Breast epithelium (tissue), 4 donors: ENCODE results near the gene SLC16A5. TPM values are rescaled to one million over a fixed set of nuclear protein-coding genes. Genes with fewer than 3 reads are reported as not detected.

Experiments
- DNase-seq, 2 donors: peaks; one replicate each; pipeline ENCODE4 v3.0.0-alpha.2; 2019; ENCODE audit warnings: low spot score in 2 of 2
- H3K27ac ChIP-seq, 2 donors: fragments of 200-600 bp; sonication (generic) in 1 of 2; one replicate each; pipeline ENCODE4 v1.5.1; 2016 to 2019; ENCODE audit warnings: mild to moderate bottlenecking in 1 of 2
- H3K27me3 ChIP-seq, 2 donors: fragments of 200-600 bp; sonication (generic) in 1 of 2; one replicate each; pipeline versions ENCODE4 v1.5.1 to v1.6.0; 2017 to 2019; ENCODE audit warnings: control low read depth in 1 of 2, mild to moderate bottlenecking in 1 of 2
- H3K36me3 ChIP-seq: fragments of 200-600 bp; one replicate; pipeline ENCODE4 v1.5.1; 2019
- H3K4me1 ChIP-seq, 2 donors: fragments of 200-600 bp; sonication (generic); one replicate each; pipeline ENCODE4 v1.5.1; 2016 to 2019; ENCODE audit warnings: control low read depth in 1 of 2
- H3K4me3 ChIP-seq, 3 donors: fragments of 200-600 bp; sonication (generic); 1 replicate in 2 of 3; 2 replicates in 1 of 3; pipeline ENCODE4 v1.5.1; 2016 to 2019; ENCODE audit warnings: mild to moderate bottlenecking in 3 of 3, moderate library complexity in 2 of 3
- H3K9me3 ChIP-seq, 2 donors: fragments of 200-600 bp; sonication (generic) in 1 of 2; one replicate each; pipeline ENCODE4 v1.5.1; 2016 to 2019; ENCODE audit warnings: control low read depth in 1 of 2
- POLR2A ChIP-seq: fragments of 450-650 bp; IDR thresholded peaks from one replicate; pipeline ENCODE4 v1.6.1; 2016; ENCODE audit warnings: antibody characterized with exemption, mild to moderate bottlenecking, moderate library complexity
- POLR2AphosphoS5 ChIP-seq, 3 donors: sonication (generic); formaldehyde crosslinking; IDR thresholded peaks; one replicate each; pipeline ENCODE4 v1.6.1; 2017; ENCODE audit warnings: antibody characterized with exemption in 3 of 3
- intact Hi-C: fragments of 100-400 bp; cut with DNase I; formaldehyde crosslinking; loops from one replicate; pipeline ENCODE4 v1.15.1; 2023; ENCODE audit warnings: low total_unique reads
- total RNA-seq, 3 donors: library from RNA; depleted of rRNA; stranded (reverse); fragments of >200 nt; gene quantifications; one replicate each; pipeline ENCODE4 v1.1.0, GENCODE V29; 2016
- TF ChIP-seq, protein P1 (sequence below), 3 donors: fragments of 450-650 bp; IDR thresholded peaks; one replicate each; pipeline ENCODE4 v1.5.1; 2016 to 2017; ENCODE audit warnings: antibody characterized with exemption in 3 of 3, mild to moderate bottlenecking in 3 of 3, moderate library complexity in 3 of 3

The SLC16A5 gene
- total RNA-seq, 3 donors from 2014 or later, result 9.0 to 19.8 (median 18.4) TPM

DNA sequence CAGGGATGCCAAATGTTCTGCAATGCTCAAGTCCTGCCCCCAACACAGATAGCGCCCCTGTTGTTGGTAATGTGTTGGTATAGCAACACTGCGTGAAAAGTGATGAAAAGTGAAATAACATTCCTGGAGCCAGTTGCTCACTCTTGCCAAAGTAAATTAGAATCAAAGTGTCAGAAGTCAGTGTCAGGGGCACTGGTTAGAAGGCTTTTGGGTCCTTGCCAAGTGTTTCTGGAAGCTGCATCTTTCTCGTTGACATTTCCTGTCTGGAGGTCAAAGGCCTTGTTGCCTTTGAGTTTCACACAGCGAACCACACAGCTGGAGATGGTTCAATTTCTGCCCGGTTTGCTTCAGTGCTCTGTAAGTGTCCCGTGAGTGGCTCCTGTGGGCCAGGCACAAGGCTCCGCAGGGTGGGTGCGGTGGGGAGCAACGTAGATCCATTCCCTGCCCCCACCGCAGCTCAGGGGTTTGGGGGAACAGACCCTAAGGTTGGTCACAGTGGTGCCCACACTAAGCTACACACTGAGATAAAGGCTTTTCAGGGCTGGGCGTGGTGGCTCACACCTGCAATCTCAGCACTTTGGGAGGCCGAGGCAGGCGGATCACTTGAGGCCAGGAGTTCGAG lies 3.6 kb upstream of the SLC16A5 start:
- no peaks in the 10 kb centered on the region for H3K36me3 ChIP-seq
- TF ChIP-seq POLR2AphosphoS5 (IDR thresholded peaks at IDR 0.05) (no peak), POLR2A (no peak)
- TF ChIP-seq, protein P1, sequence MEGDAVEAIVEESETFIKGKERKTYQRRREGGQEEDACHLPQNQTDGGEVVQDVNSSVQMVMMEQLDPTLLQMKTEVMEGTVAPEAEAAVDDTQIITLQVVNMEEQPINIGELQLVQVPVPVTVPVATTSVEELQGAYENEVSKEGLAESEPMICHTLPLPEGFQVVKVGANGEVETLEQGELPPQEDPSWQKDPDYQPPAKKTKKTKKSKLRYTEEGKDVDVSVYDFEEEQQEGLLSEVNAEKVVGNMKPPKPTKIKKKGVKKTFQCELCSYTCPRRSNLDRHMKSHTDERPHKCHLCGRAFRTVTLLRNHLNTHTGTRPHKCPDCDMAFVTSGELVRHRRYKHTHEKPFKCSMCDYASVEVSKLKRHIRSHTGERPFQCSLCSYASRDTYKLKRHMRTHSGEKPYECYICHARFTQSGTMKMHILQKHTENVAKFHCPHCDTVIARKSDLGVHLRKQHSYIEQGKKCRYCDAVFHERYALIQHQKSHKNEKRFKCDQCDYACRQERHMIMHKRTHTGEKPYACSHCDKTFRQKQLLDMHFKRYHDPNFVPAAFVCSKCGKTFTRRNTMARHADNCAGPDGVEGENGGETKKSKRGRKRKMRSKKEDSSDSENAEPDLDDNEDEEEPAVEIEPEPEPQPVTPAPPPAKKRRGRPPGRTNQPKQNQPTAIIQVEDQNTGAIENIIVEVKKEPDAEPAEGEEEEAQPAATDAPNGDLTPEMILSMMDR (IDR thresholded peaks at IDR 0.05), result no peak
- H3K9me3 ChIP-seq, result no peaks in the 10 kb centered on the region
- intact Hi-C loops, result no loop called here
- H3K4me3 ChIP-seq, result no peak overlapping the region
- peak overlapping the region; percentile 62 to 68 for H3K27ac ChIP-seq
- H3K27me3 ChIP-seq, result no peaks in the 10 kb centered on the region
- H3K4me1 ChIP-seq, result peaks cover 11 to 21% of the 10 kb centered on the region in 2 donors
- DNase-seq, result no peak

DNA sequence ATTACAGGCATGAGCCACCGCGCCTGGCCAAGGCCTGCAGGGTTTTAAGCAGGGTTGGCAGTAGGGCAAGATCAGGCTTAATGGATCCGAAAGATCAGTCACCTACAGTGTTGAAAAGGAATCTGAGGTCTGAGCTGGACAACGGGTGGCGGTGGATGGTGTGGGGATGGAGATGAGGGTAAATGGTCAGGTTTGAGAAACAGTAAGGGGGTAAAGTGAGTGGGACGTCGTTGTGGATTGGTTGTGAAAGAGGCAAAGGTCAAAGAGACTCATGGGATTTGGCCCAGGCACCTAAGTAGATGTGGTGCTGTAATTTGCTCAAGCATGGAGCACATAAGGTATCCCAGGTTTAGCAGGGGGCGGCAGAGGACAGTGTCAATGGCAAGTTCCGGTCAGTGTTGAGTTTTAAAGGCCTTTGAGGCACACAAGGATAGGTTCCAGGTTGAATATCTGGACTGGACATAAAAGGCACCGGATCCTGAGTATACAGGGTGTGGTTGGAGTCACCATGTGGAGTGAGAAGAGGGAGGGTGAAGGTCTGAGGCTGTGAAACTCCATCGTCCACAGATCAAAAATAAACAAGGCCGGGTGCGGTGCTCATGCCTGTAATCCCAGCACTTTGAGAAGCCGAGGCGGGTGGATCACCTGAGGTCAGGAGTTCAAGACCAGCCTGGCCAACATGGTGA lies 1.1 kb upstream of the SLC16A5 start:
- DNase-seq, result no peak
- Histone ChIP-seq H3K9me3 (no peaks in the 10 kb centered on the region), H3K4me3 (peak overlapping the region in 2 of 3 donors; percentile 69 to 91), H3K4me1 (peaks cover 20 to 26% of the 10 kb centered on the region in 2 donors), H3K27me3 (no peaks in the 10 kb centered on the region), H3K27ac (peak overlapping the region; percentile 93 to 98), H3K36me3 (no peaks in the 10 kb centered on the region)
- TF ChIP-seq POLR2AphosphoS5 (IDR thresholded peaks at IDR 0.05) (no peak), POLR2A (no peak)
- TF ChIP-seq, protein P1 (IDR thresholded peaks at IDR 0.05), result no peak
- intact Hi-C loops, result no loop called here

DNA sequence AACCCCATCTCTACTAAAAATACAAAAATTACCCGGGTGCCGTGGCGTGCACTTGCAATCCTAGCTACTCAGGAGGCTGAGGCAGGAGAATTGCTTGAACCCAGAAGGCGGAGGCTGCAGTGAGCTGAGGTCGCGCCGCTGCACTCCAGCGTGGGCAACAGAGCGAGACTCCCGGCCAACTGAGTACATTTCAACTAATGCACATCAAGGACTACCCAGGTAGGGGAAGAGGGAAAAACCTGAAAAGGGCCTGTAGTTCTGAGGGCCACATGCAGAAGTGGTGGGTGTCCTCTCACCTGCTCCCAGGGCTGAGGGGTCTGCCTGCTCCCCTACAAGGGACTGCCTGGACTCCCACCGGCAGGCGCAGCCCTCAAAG lies 584 bp upstream of the SLC16A5 start:
- Histone ChIP-seq H3K27ac (peak overlapping the region; percentile 93 to 98), H3K36me3 (no peaks in the 10 kb centered on the region), H3K27me3 (no peaks in the 10 kb centered on the region), H3K9me3 (no peaks in the 10 kb centered on the region), H3K4me1 (peaks cover 21 to 30% of the 10 kb centered on the region in 2 donors), H3K4me3 (peak overlapping the region; percentile 50 to 91 (median 69))
- intact Hi-C loops, result no loop called here
- no peak for DNase-seq
- TF ChIP-seq, protein P1 (IDR thresholded peaks at IDR 0.05), result no peak
- TF ChIP-seq POLR2A, result no peak
- no peak for TF ChIP-seq POLR2AphosphoS5 (IDR thresholded peaks at IDR 0.05)

DNA sequence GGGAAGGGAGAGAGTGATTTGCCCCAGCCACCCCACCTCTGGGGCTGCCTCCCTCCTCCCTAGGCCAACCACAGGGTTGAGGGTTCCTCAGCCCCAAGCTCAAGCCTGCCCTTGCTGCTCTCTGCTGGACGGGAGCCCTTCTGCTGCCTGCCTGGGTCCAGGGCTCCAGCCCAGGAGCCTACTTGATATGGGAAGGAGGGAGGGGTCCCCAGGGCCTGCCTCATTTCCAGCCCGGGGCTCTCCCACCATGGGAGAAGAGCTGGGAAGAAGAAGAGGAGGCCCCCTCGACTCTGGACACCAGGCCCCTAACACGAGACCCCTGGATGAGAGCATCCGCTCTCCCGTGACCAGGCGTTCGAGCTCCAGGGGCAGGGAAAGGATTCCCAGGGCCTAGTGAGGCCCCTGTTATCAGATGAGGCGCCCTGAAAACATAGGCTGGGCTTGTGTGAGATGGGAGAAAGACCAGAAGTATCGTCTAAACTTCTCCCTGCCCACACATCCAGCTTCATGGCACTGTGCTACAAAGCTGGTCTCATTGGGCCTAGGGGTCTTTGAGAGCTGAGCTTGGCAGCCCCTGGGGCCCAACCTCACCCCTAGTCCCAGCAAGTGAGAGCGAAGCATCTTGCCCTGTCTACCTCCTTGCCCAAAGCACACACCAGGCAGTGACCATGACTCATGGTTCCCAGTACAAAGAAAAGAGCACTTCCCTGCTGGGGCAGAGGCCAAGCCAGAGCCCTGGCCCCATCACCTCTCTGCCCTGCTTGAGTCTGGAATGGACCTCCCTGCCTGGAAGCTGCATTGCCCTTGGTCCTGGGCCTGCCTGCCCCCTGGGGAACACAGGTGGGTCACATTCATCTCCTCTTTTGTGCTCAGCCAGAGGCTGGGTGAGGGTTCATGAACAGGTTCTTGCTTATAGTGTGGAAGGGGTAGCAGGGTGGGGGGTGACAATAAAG lies 987 bp downstream of the SLC16A5 start:
- TF ChIP-seq, protein P1 (IDR thresholded peaks at IDR 0.05), result no peak
- TF ChIP-seq POLR2A, result no peak
- no peak for TF ChIP-seq POLR2AphosphoS5 (IDR thresholded peaks at IDR 0.05)
- Histone ChIP-seq H3K4me3 (peak overlapping the region; percentile 50 to 91 (median 69)), H3K27me3 (no peaks in the 10 kb centered on the region), H3K27ac (peak overlapping the region; percentile 93 to 98), H3K9me3 (no peaks in the 10 kb centered on the region), H3K4me1 (peaks cover 30 to 44% of the 10 kb centered on the region in 2 donors), H3K36me3 (no peaks in the 10 kb centered on the region)
- intact Hi-C loops, result no loop called here
- peak in 1 of 2 donors; percentile 48 for DNase-seq
